HepG2 (cell line): ENCODE measurements around the gene WDR54. TPM values are rescaled to one million over a fixed set of nuclear protein-coding genes. Genes with fewer than 3 reads are reported as not detected.

Experiments
- ATAC-seq: fragments of 200-7000 bp; cut with Tn5 transposase; 3 replicates; pipeline ENCODE4 v1.9.1; 2020; ENCODE audit warnings: mild to moderate bottlenecking, moderate library complexity
- BruUV-seq: library from RNA; stranded (reverse); fragments of 400-500 nt; replicated peaks from 2 replicates; lab custom pipeline; 2021; lab: Mats Ljungman, UMichigan
- CTCF ChIA-PET: fragments of 300-600 bp; formaldehyde crosslinking; extraction: SDS; loops from one replicate; lab custom pipeline; 2021; ENCODE audit warnings: low total read pairs, inconsistent platforms, low intra/inter-chr PET ratio; lab: Yijun Ruan, JAX
- POLR2A ChIA-PET: fragments of 350-600 bp; sonication (Branson Sonifier 250); formaldehyde crosslinking; loops from one replicate; lab custom pipeline; 2020; ENCODE audit warnings: antibody characterized with exemption, inconsistent platforms; lab: Yijun Ruan, JAX
- DNase-seq: peaks from one replicate; pipeline ENCODE4 v3.0.0-alpha.2; 2015; ENCODE audit warnings: low spot score
- FAIRE-seq: peaks from 3 replicates; lab custom pipeline; 2011; peaks lifted over from hg19 to GRCh38; lab: Jason Lieb, UNC
- H2AFZ ChIP-seq: one replicate; pipeline ENCODE4 v1.6.1; 2011; ENCODE audit warnings: low read length, inconsistent platforms
- H3K27ac ChIP-seq: fragments of 300-600 bp; 3 replicates; pipeline ENCODE4 v1.8.0; 2011; ENCODE audit warnings: mixed run types, mild to moderate bottlenecking, mixed read lengths, low read length, inconsistent platforms; ENCODE audit not compliant: insufficient read depth; ENCODE audit errors: extremely low read length
- H3K27me3 ChIP-seq, 2 experiments: fragments of 200-600 bp in 1 of 2; 2 replicates in 1 of 2; 3 replicates in 1 of 2; pipeline versions ENCODE4 v1.6.0 to v1.8.0; 2011; ENCODE audit warnings: low read length in 2 of 2, mild to moderate bottlenecking in 2 of 2, moderate library complexity in 2 of 2, inconsistent platforms in 1 of 2; ENCODE audit not compliant: insufficient read depth in 2 of 2, control insufficient read depth in 1 of 2
- H3K36me3 ChIP-seq, 2 experiments: fragments of 200-600 bp in 1 of 2; replicated peaks in 1 of 2; 2 replicates in 1 of 2; 3 replicates in 1 of 2; pipeline versions ENCODE4 v1.5.1 to v1.8.0; 2011; ENCODE audit warnings: low read length in 2 of 2, inconsistent platforms in 1 of 2; ENCODE audit not compliant: insufficient read depth in 2 of 2, control insufficient read depth in 1 of 2
- H3K4me1 ChIP-seq: 2 replicates; pipeline ENCODE4 v1.5.1; 2012; ENCODE audit warnings: low read length, inconsistent platforms; ENCODE audit not compliant: insufficient read depth
- H3K4me2 ChIP-seq: 2 replicates; pipeline ENCODE4 v1.6.0; 2011; ENCODE audit warnings: low read depth, low read length, inconsistent platforms
- H3K4me3 ChIP-seq, 3 experiments: fragments of 200-600 bp in 1 of 3; sonication (generic), shearing (Covaris generic) in 1 of 3; replicated peaks in 1 of 3; 2 replicates each; pipeline ENCODE4 v1.5.1; 2011 to 2016; ENCODE audit warnings: low read length in 3 of 3, inconsistent platforms in 2 of 3, low read depth in 2 of 3, mild to moderate bottlenecking in 2 of 3, control low read depth in 1 of 3, mixed read lengths in 1 of 3; ENCODE audit not compliant: insufficient read depth in 1 of 3
- H3K79me2 ChIP-seq: one replicate; pipeline ENCODE4 v1.6.1; 2011; ENCODE audit warnings: low read length, inconsistent platforms; ENCODE audit not compliant: insufficient read depth
- H3K9ac ChIP-seq: 2 replicates; pipeline ENCODE4 v1.6.0; 2011; ENCODE audit warnings: mild to moderate bottlenecking, low read depth, low read length, inconsistent platforms; ENCODE audit not compliant: insufficient read depth
- H3K9me3 ChIP-seq: 2 replicates; pipeline ENCODE4 v1.5.1; 2012; ENCODE audit warnings: mild to moderate bottlenecking, low read length
- H4K20me1 ChIP-seq: 2 replicates; pipeline ENCODE4 v1.6.0; 2011; ENCODE audit warnings: inconsistent platforms, mild to moderate bottlenecking, low read length, moderate library complexity; ENCODE audit not compliant: insufficient read depth
- DNMT1 ChIP-seq: sonication (generic); formaldehyde crosslinking; IDR thresholded peaks from 2 replicates; pipeline ENCODE4 v1.5.1; 2020; ENCODE audit warnings: mild to moderate bottlenecking, missing genetic modification reagents
- KDM1A ChIP-seq: IDR thresholded peaks from 2 replicates; pipeline ENCODE4 v1.6.1; 2016; ENCODE audit warnings: missing compliant biosample characterization
- NFKB2 ChIP-seq: sonication (generic); formaldehyde crosslinking; IDR thresholded peaks from 2 replicates; pipeline ENCODE4 v1.4.0; 2020; ENCODE audit warnings: missing genetic modification reagents, borderline replicate concordance
- NR1H2 ChIP-seq: sonication (generic); formaldehyde crosslinking; IDR thresholded peaks from 2 replicates; pipeline ENCODE4 v1.8.1; 2022; ENCODE audit warnings: low read depth, missing genetic modification reagents, borderline replicate concordance
- RARA ChIP-seq: IDR thresholded peaks from 2 replicates; pipeline ENCODE4 v1.6.1; 2016; ENCODE audit warnings: missing genetic modification reagents, missing compliant biosample characterization
- SIN3B ChIP-seq: fragments of 150-350 bp; IDR thresholded peaks from 2 replicates; pipeline ENCODE4 v1.6.1; 2014; ENCODE audit warnings: low read length
- SRSF4 ChIP-seq: fragments of 200-400 bp; formaldehyde crosslinking; IDR thresholded peaks from one replicate; pipeline ENCODE4 v1.6.1; 2018; ENCODE audit warnings: mild to moderate bottlenecking, low read depth, low read length, moderate library complexity; ENCODE audit not compliant: poor library complexity, severe bottlenecking
- TEAD2 ChIP-seq: sonication (generic); formaldehyde crosslinking; IDR thresholded peaks from 2 replicates; pipeline ENCODE4 v1.9.0; 2021; ENCODE audit warnings: missing genetic modification reagents
- TEAD3 ChIP-seq: optimal IDR thresholded peaks from 2 replicates; pipeline ENCODE3; 2016; ENCODE audit warnings: borderline replicate concordance
- ZBTB38 ChIP-seq: sonication (generic); formaldehyde crosslinking; IDR thresholded peaks from 2 replicates; pipeline ENCODE4 v1.5.1; 2020; ENCODE audit warnings: mild to moderate bottlenecking, missing genetic modification reagents
- ZNF121 ChIP-seq: sonication (generic); formaldehyde crosslinking; IDR thresholded peaks from 2 replicates; pipeline ENCODE4 v1.5.0; 2020; ENCODE audit warnings: mild to moderate bottlenecking, missing genetic modification reagents
- ZNF264 ChIP-seq: sonication (generic); formaldehyde crosslinking; IDR thresholded peaks from 2 replicates; pipeline ENCODE4 v1.4.0; 2020; ENCODE audit warnings: missing genetic modification reagents
- ZNF619 ChIP-seq: sonication (generic); formaldehyde crosslinking; IDR thresholded peaks from 2 replicates; pipeline ENCODE4 v1.4.0; 2020; ENCODE audit warnings: mild to moderate bottlenecking, missing genetic modification reagents
- ZNF674 ChIP-seq: sonication (generic); formaldehyde crosslinking; IDR thresholded peaks from 2 replicates; pipeline ENCODE4 v1.5.0; 2020; ENCODE audit warnings: low read depth, mild to moderate bottlenecking, missing genetic modification reagents
- ZNF883 ChIP-seq: sonication (generic); formaldehyde crosslinking; IDR thresholded peaks from 2 replicates; pipeline ENCODE4 v1.5.1; 2020; ENCODE audit warnings: mild to moderate bottlenecking, missing genetic modification reagents; ENCODE audit errors: not compliant biosample characterization
- WGBS: methylation state at CpG from one replicate; pipeline ENCODE4 v1.1.6; 2017; ENCODE audit warnings: low lambda C conversion rate; 5-methylcytosine and 5-hydroxymethylcytosine counted together
- in situ Hi-C: cut with HindIII; loops from 2 replicates; pipeline ENCODE4 v1.10.0; 2017; ENCODE audit warnings: low pct_unique_long_range_greater_than_20kb; ENCODE audit not compliant: extremely low pct_ligation_motif_present
- intact Hi-C: fragments of 100-400 bp; cut with micrococcal nuclease; formaldehyde crosslinking; loops from one replicate; pipeline ENCODE4 v1.10.0; 2022; ENCODE audit not compliant: unreplicated experiment
- polyA plus RNA-seq, 8 experiments: library from polyadenylated mRNA; depleted of rRNA in 3 of 8; stranded (reverse) in 7 of 8; unstranded in 1 of 8; fragments of >200 nt; fragmentation: Illumina TruSeq in 4 of 8; extraction: Trizol in 4 of 8; gene quantifications; 2 replicates each; pipeline versions ENCODE4 v1.2.1 to v1.2.3, GENCODE V29; 2011 to 2016; ENCODE audit warnings: low read depth in 4 of 8, missing spikeins in 1 of 8, mixed read lengths in 1 of 8; ENCODE audit not compliant: insufficient read depth in 1 of 8
- total RNA-seq, 5 experiments: library from RNA; depleted of rRNA; stranded (reverse); fragments of >200 nt; fragmentation: Illumina TruSeq; extraction: Trizol; gene quantifications; 2 replicates each; pipeline ENCODE4 v1.2.3, GENCODE V29; 2016; ENCODE audit warnings: low read depth in 1 of 5
- TF ChIP-seq, protein P1 (sequence below), 2 experiments: fragments of 450-650 bp in 1 of 2; sonication (generic) in 1 of 2; formaldehyde crosslinking; IDR thresholded peaks; 2 replicates each; pipeline versions ENCODE4 v1.5.0 to v1.8.0; 2020 to 2022; ENCODE audit warnings: mild to moderate bottlenecking in 1 of 2, missing genetic modification reagents in 1 of 2
- TF ChIP-seq, protein P2 (sequence below): sonication (generic); formaldehyde crosslinking; IDR thresholded peaks from 2 replicates; pipeline ENCODE4 v1.5.1; 2020; ENCODE audit warnings: mild to moderate bottlenecking, missing genetic modification reagents, moderate library complexity

WDR54 gene
- total and polyA plus RNA-seq, 2 of the 13 experiments (the other 11 are each of a cell fraction or from before 2014, with no cell fraction given), result 2.0 to 17.3 TPM

DNA sequence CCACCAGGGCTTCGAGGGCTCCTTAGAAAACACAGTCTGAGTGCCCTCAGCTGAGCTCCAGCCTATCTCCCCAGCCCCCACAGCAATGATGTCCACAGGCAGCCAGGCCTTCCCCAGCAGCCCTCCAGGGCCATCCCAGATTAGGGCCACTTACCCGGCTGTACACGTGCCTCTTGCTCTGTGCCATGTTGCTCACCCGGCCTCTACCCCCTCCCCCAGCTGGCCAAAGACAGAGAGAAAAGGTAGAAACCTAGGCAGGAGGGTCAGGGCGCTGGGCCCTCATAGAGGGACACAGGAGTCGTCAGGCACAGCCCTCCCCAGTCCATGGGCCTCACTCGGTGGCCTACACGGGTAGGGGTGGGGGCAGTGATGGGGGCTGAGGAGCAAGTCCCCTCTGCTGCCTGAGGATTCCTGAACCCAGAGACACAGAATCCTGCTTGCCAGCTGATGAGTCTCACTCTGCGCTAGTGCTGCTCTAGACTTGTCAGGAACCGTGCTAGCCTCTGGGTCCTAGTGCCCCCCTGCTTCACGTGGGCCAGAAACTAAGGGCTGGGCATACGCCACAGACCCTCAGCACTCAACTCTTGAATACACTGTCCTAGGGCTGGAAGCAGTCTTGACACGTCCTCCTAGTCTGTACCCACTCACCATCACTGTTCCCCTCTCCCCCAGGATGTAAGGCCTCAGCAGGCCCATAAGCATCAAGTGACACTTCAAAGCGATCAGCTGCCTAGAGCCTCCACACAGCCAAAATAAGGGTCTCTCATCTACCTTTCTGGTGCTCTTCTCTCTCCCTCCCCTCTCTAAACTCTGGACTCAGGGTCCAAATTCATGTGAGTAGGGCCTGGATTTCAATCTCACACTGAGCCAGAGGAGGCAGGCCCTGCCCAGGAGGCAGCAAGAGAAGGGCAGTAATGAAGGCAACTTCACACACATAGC, 41.4 kb upstream of the WDR54 start, which contains the start of gene DCTN1:
DCTN1 (minus strand) TSS at position 461 of the 939 bp plus-strand sequence; CDS start at position 187, 274 bp downstream.
- 64% methylated on average over 13 of the region's 14 CpGs for WGBS
- BruUV-seq, result no TSS peak
- Histone ChIP-seq H3K4me1 (peaks cover 26% of the 10 kb centered on the region), H2AFZ (no peak within 1 kb of the TSS), H3K9ac (no peak within 1 kb of the TSS), H3K9me3 (no peaks in the 10 kb centered on the region), H3K4me2 (peak within 1 kb of the TSS; percentile 54), H3K27me3 (no peaks in the 10 kb centered on the region), H3K4me3 (peak within 1 kb of the TSS in 1 of 3 experiments; percentile 47; a peak in 1 of 6 replicates), H3K36me3 (peaks cover 18 to 42% of the 10 kb centered on the region in 2 experiments), H4K20me1 (peaks cover 14% of the 10 kb centered on the region; the same call in 1 of the 2 replicates), H3K79me2 (peaks cover 54% of the 10 kb centered on the region), H3K27ac (no peak within 1 kb of the TSS)
- intact Hi-C loops (no loop called here), in situ Hi-C loops (no loop called here)
- ChIA-PET CTCF (no interaction called here), POLR2A (interaction anchor here (1.0 kb wide), 1 partner anchor 11 kb away, joined by 4 read pairs; no protein-coding TSS in a partner anchor)
- ATAC-seq, result peak; percentile 88
- peak; percentile 60 for FAIRE-seq
- peak; percentile 25 for DNase-seq
- TF ChIP-seq TEAD3 (CRISPR knock-in tag) (peak; percentile 55), ZNF883 (peak; percentile 51), ZBTB38 (CRISPR knock-in tag) (0 out of 2 replicates have a peak, but pooled peaks have one; percentile 28), SRSF4 (no peak), TEAD2 (CRISPR knock-in tag) (no peak), RARA (CRISPR knock-in tag) (no peak), ZNF619 (CRISPR knock-in tag) (no peak), KDM1A (no peak), NR1H2 (CRISPR knock-in tag) (no peak), ZNF674 (no peak), SIN3B (no peak), ZNF121 (0 out of 2 replicates have a peak, but pooled peaks have one; percentile 44), ZNF264 (CRISPR knock-in tag) (no peak), NFKB2 (peak; percentile 54; the same call in 1 of the 2 replicates), DNMT1 (peak; percentile 79; the same call in 1 of the 2 replicates)
- TF ChIP-seq, protein P1, sequence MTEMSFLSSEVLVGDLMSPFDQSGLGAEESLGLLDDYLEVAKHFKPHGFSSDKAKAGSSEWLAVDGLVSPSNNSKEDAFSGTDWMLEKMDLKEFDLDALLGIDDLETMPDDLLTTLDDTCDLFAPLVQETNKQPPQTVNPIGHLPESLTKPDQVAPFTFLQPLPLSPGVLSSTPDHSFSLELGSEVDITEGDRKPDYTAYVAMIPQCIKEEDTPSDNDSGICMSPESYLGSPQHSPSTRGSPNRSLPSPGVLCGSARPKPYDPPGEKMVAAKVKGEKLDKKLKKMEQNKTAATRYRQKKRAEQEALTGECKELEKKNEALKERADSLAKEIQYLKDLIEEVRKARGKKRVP (CRISPR knock-in tag; IDR thresholded peaks at IDR 0.05), result no peak
- TF ChIP-seq, protein P2, sequence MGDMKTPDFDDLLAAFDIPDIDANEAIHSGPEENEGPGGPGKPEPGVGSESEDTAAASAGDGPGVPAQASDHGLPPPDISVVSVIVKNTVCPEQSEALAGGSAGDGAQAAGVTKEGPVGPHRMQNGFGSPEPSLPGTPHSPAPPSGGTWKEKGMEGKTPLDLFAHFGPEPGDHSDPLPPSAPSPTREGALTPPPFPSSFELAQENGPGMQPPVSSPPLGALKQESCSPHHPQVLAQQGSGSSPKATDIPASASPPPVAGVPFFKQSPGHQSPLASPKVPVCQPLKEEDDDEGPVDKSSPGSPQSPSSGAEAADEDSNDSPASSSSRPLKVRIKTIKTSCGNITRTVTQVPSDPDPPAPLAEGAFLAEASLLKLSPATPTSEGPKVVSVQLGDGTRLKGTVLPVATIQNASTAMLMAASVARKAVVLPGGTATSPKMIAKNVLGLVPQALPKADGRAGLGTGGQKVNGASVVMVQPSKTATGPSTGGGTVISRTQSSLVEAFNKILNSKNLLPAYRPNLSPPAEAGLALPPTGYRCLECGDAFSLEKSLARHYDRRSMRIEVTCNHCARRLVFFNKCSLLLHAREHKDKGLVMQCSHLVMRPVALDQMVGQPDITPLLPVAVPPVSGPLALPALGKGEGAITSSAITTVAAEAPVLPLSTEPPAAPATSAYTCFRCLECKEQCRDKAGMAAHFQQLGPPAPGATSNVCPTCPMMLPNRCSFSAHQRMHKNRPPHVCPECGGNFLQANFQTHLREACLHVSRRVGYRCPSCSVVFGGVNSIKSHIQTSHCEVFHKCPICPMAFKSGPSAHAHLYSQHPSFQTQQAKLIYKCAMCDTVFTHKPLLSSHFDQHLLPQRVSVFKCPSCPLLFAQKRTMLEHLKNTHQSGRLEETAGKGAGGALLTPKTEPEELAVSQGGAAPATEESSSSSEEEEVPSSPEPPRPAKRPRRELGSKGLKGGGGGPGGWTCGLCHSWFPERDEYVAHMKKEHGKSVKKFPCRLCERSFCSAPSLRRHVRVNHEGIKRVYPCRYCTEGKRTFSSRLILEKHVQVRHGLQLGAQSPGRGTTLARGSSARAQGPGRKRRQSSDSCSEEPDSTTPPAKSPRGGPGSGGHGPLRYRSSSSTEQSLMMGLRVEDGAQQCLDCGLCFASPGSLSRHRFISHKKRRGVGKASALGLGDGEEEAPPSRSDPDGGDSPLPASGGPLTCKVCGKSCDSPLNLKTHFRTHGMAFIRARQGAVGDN (CRISPR knock-in tag), result peak; percentile 35
